ENCODE measurements around the gene PTPRM. TPM values are rescaled to one million over a fixed set of nuclear protein-coding genes. Genes with fewer than 3 reads are reported as not detected.

Gene PTPRM
- total RNA-seq, 1 experiment from 2014 or later: 11.1 TPM

GRCh38 chr18:8008033-8008432 is 440.9 kb downstream of the PTPRM start:
- no peaks in the 10 kb centered on the region for H3K9me3 Mint-ChIP-seq
- ChIA-PET CTCF (interaction anchor here (1.1 kb wide), 2 partner anchors 199 to 471 kb away, joined by 3 read pairs; no protein-coding TSS in a partner anchor), POLR2A (no interaction called here)
- no peaks in the 10 kb centered on the region for H3K27me3 Mint-ChIP-seq (ENCODE audit: low read depth)
- ATAC-seq (no peak), DNase-seq (ENCODE audit: low spot score) (no peak)
- no peak overlapping the region for H3K27ac Mint-ChIP-seq
- TF ChIP-seq ZMAT4 (CRISPR knock-in tag; IDR thresholded peaks at IDR 0.05) (no peak), CREB1 (CRISPR knock-in tag; IDR thresholded peaks at IDR 0.05) (no peak), FOXP1 (CRISPR knock-in tag; IDR thresholded peaks at IDR 0.05; ENCODE audit: borderline replicate concordance) (no peak), TEAD4 (CRISPR knock-in tag; IDR thresholded peaks at IDR 0.05) (no peak)
- peaks cover 52% of the 10 kb centered on the region for H3K4me1 Mint-ChIP-seq
- H3K4me3 Mint-ChIP-seq: no peak overlapping the region
- H3K36me3 Mint-ChIP-seq: no peaks in the 10 kb centered on the region

DNA sequence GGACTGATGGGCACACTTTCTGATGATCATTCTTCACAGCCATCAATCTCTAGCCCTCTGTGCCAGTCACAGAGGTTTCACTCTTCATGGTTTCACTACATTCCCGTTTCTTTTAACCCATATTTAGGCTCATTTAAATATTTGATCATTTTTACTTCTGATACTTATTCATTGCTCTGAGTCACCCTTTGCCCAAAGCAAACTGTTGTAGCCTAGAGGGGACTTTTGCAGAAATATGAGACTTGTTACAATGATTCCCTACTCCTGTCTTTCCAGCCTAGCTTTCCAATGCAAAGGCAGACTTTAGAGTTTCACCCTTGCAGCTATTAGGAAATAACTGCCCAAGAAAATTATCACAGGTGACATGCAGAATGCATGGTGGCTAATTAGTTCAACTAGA is 444.2 kb downstream of the PTPRM start:
- no peaks in the 10 kb centered on the region for H3K36me3 Mint-ChIP-seq
- H3K9me3 Mint-ChIP-seq: no peaks in the 10 kb centered on the region
- DNase-seq (ENCODE audit: low spot score) (no peak), ATAC-seq (no peak)
- ChIA-PET POLR2A (no interaction called here), CTCF (no interaction called here)
- H3K27me3 Mint-ChIP-seq (ENCODE audit: low read depth): no peaks in the 10 kb centered on the region
- no peak overlapping the region for H3K27ac Mint-ChIP-seq
- H3K4me1 Mint-ChIP-seq: peaks cover 20% of the 10 kb centered on the region
- H3K4me3 Mint-ChIP-seq: no peak overlapping the region
- no peak for TF ChIP-seq SMAD3 (CRISPR knock-in tag; IDR thresholded peaks at IDR 0.05; ENCODE audit: borderline replicate concordance)
- TF ChIP-seq ESRRA (CRISPR knock-in tag; IDR thresholded peaks at IDR 0.05; ENCODE audit: borderline replicate concordance): no peak
- TF ChIP-seq, protein P1, sequence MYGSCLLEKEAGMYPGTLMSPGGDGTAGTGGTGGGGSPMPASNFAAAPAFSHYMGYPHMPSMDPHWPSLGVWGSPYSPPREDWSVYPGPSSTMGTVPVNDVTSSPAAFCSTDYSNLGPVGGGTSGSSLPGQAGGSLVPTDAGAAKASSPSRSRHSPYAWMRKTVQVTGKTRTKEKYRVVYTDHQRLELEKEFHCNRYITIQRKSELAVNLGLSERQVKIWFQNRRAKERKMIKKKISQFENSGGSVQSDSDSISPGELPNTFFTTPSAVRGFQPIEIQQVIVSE (CRISPR knock-in tag; IDR thresholded peaks at IDR 0.05; ENCODE audit: borderline replicate concordance): no peak
- no peak for TF ChIP-seq NFATC4 (CRISPR knock-in tag; IDR thresholded peaks at IDR 0.05)
- no peak for TF ChIP-seq SOX15 (CRISPR knock-in tag; IDR thresholded peaks at IDR 0.05)
- TF ChIP-seq ZSCAN18 (CRISPR knock-in tag; IDR thresholded peaks at IDR 0.05): no peak
- TF ChIP-seq ATF1 (CRISPR knock-in tag; IDR thresholded peaks at IDR 0.05): no peak
- TF ChIP-seq ZNF121 (CRISPR knock-in tag; IDR thresholded peaks at IDR 0.05): no peak
- no peak for TF ChIP-seq NR3C1 (CRISPR knock-in tag; conservative IDR thresholded peaks at IDR 0.05; ENCODE audit: low read depth)
- no peak for TF ChIP-seq JAZF1 (CRISPR knock-in tag; IDR thresholded peaks at IDR 0.05)
- no peak for TF ChIP-seq ZMAT4 (CRISPR knock-in tag; IDR thresholded peaks at IDR 0.05)

GRCh38 chr18:8011906-8012305 is 444.8 kb downstream of the PTPRM start:
- no peaks in the 10 kb centered on the region for H3K27me3 Mint-ChIP-seq (ENCODE audit: low read depth)
- ChIA-PET CTCF (no interaction called here), POLR2A (no interaction called here)
- DNase-seq (ENCODE audit: low spot score): peak; percentile 62
- TF ChIP-seq, protein P2, sequence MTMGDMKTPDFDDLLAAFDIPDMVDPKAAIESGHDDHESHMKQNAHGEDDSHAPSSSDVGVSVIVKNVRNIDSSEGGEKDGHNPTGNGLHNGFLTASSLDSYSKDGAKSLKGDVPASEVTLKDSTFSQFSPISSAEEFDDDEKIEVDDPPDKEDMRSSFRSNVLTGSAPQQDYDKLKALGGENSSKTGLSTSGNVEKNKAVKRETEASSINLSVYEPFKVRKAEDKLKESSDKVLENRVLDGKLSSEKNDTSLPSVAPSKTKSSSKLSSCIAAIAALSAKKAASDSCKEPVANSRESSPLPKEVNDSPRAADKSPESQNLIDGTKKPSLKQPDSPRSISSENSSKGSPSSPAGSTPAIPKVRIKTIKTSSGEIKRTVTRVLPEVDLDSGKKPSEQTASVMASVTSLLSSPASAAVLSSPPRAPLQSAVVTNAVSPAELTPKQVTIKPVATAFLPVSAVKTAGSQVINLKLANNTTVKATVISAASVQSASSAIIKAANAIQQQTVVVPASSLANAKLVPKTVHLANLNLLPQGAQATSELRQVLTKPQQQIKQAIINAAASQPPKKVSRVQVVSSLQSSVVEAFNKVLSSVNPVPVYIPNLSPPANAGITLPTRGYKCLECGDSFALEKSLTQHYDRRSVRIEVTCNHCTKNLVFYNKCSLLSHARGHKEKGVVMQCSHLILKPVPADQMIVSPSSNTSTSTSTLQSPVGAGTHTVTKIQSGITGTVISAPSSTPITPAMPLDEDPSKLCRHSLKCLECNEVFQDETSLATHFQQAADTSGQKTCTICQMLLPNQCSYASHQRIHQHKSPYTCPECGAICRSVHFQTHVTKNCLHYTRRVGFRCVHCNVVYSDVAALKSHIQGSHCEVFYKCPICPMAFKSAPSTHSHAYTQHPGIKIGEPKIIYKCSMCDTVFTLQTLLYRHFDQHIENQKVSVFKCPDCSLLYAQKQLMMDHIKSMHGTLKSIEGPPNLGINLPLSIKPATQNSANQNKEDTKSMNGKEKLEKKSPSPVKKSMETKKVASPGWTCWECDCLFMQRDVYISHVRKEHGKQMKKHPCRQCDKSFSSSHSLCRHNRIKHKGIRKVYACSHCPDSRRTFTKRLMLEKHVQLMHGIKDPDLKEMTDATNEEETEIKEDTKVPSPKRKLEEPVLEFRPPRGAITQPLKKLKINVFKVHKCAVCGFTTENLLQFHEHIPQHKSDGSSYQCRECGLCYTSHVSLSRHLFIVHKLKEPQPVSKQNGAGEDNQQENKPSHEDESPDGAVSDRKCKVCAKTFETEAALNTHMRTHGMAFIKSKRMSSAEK (CRISPR knock-in tag; IDR thresholded peaks at IDR 0.05; ENCODE audit: borderline replicate concordance): no peak
- TF ChIP-seq, protein P3, sequence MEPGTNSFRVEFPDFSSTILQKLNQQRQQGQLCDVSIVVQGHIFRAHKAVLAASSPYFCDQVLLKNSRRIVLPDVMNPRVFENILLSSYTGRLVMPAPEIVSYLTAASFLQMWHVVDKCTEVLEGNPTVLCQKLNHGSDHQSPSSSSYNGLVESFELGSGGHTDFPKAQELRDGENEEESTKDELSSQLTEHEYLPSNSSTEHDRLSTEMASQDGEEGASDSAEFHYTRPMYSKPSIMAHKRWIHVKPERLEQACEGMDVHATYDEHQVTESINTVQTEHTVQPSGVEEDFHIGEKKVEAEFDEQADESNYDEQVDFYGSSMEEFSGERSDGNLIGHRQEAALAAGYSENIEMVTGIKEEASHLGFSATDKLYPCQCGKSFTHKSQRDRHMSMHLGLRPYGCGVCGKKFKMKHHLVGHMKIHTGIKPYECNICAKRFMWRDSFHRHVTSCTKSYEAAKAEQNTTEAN (CRISPR knock-in tag; IDR thresholded peaks at IDR 0.05): no peak
- no peak overlapping the region for H3K27ac Mint-ChIP-seq
- no peaks in the 10 kb centered on the region for H3K9me3 Mint-ChIP-seq
- H3K4me1 Mint-ChIP-seq: peaks cover 15% of the 10 kb centered on the region
- ATAC-seq: peak; percentile 65; the same call in 1 of the 2 replicates
- no peaks in the 10 kb centered on the region for H3K36me3 Mint-ChIP-seq
- H3K4me3 Mint-ChIP-seq: no peak overlapping the region
